ENCODE results near the gene NDC80. TPM values are rescaled to one million over a fixed set of nuclear protein-coding genes. Genes with fewer than 3 reads are reported as not detected.
"Not testable (repeated sequence)": the region's sequence is repeated elsewhere in the genome, so short reads cannot be mapped to it uniquely, and the experiment has no call there.

NDC80 gene
- total and polyA plus RNA-seq, 9 of the 15 experiments (the other 6 are each of a cell fraction or from before 2014, with no cell fraction given) = 65.2 to 97.9 (median 83.3) TPM

GRCh38 chr18:2657788-2658458 lies 86.6 kb downstream of the NDC80 start (continued):
- TF ChIP-seq NR2C1 (IDR thresholded peaks at IDR 0.05) (no peak), NR2C1 (tag; IDR thresholded peaks at IDR 0.05) (no peak), RBM14 (IDR thresholded peaks at IDR 0.05; ENCODE audit: borderline replicate concordance, insufficient read depth, low read depth, low read length) (no peak), CAMTA2 (CRISPR knock-in tag; conservative IDR thresholded peaks at IDR 0.05) (no peak), ZBTB8A (IDR thresholded peaks at IDR 0.05; ENCODE audit: partially characterized antibody) (no peak), CHD2 (IDR thresholded peaks at IDR 0.05; ENCODE audit: low read depth, low read length) (no peak)

GRCh38 chr18:2660849-2661248 lies 89.5 kb downstream of the NDC80 start:
- H3K4me3 ChIP-seq; H3K27ac ChIP-seq (ENCODE audit: extremely low read depth, low read depth, low read length); H3K27me3 ChIP-seq (ENCODE audit: control insufficient read depth in 2 of 2, insufficient read depth in 2 of 2, low read length in 2 of 2); intact Hi-C loops (cut with micrococcal nuclease); POLR2A ChIA-PET; BruUV-seq (replicated peaks); H3K9ac ChIP-seq (ENCODE audit: insufficient read depth in 1 of 2, low read depth in 2 of 2, low read length in 2 of 2); H3K9me1 ChIP-seq (ENCODE audit: control insufficient read depth, insufficient read depth, low read length); FAIRE-seq; H2AFZ ChIP-seq (ENCODE audit: low read depth, low read length); in situ Hi-C loops (cut with MboI); H3K4me2 ChIP-seq (ENCODE audit: insufficient read depth, low read length); ATAC-seq; DNase-seq (ENCODE audit: extremely low read depth in 1 of 4, low spot score in 3 of 4); CTCF ChIA-PET (ENCODE audit: low intra/inter-chr PET ratio); H3K9me3 ChIP-seq (replicated peaks; ENCODE audit: control insufficient read depth, insufficient read depth, low read depth, low read length); TF ChIP-seq TEAD4 (IDR thresholded peaks at IDR 0.05; ENCODE audit: low read length): not testable (repeated sequence)
- H3K4me1 ChIP-seq (replicated peaks in 1 of 2; ENCODE audit: control insufficient read depth in 2 of 2, insufficient read depth in 2 of 2, low read length in 2 of 2) = peaks cover 9 to 16% of the 10 kb centered on the region in 2 experiments; a peak in 3 of 5 replicates
- H4K20me1 ChIP-seq (replicated peaks; ENCODE audit: control insufficient read depth, insufficient read depth, low read length) = peaks cover 27% of the 10 kb centered on the region; the same call in 1 of the 2 replicates
- WGBS (ENCODE audit: insufficient coverage, low coverage, missing lambda C conversion rate) = 95% methylated on average over 3 of the region's 3 CpGs
- H3K36me3 ChIP-seq (ENCODE audit: control insufficient read depth, insufficient read depth, low read length) = peaks cover 25% of the 10 kb centered on the region
- H3K79me2 ChIP-seq (ENCODE audit: control insufficient read depth, insufficient read depth, low read length) = peaks cover 97% of the 10 kb centered on the region
- TF ChIP-seq SUPT5H (IDR thresholded peaks at IDR 0.05) (peak; percentile 34; the same call in 1 of the 2 replicates), KDM1A (IDR thresholded peaks at IDR 0.05) (peak; percentile 43 to 63; a peak in 3 of 4 replicates), BCOR (IDR thresholded peaks at IDR 0.05) (peak; percentile 77), POLR2A (conservative IDR thresholded peaks at IDR 0.05) (0 out of 2 replicates have a peak, but pooled peaks have one; percentile 19), ZNF146 (CRISPR knock-in tag; IDR thresholded peaks at IDR 0.05; ENCODE audit: unreplicated experiment) (peak; percentile 89), POLR2B (IDR thresholded peaks at IDR 0.05; ENCODE audit: low read depth, partially characterized antibody) (peak; percentile 20), TEAD4 (CRISPR knock-in tag; IDR thresholded peaks at IDR 0.05; ENCODE audit: borderline replicate concordance) (0 out of 2 replicates have a peak, but pooled peaks have one; percentile 46), SMARCA5 (IDR thresholded peaks at IDR 0.05) (peak; percentile 31; the same call in 1 of the 2 replicates)
- TF ChIP-seq, protein P1, sequence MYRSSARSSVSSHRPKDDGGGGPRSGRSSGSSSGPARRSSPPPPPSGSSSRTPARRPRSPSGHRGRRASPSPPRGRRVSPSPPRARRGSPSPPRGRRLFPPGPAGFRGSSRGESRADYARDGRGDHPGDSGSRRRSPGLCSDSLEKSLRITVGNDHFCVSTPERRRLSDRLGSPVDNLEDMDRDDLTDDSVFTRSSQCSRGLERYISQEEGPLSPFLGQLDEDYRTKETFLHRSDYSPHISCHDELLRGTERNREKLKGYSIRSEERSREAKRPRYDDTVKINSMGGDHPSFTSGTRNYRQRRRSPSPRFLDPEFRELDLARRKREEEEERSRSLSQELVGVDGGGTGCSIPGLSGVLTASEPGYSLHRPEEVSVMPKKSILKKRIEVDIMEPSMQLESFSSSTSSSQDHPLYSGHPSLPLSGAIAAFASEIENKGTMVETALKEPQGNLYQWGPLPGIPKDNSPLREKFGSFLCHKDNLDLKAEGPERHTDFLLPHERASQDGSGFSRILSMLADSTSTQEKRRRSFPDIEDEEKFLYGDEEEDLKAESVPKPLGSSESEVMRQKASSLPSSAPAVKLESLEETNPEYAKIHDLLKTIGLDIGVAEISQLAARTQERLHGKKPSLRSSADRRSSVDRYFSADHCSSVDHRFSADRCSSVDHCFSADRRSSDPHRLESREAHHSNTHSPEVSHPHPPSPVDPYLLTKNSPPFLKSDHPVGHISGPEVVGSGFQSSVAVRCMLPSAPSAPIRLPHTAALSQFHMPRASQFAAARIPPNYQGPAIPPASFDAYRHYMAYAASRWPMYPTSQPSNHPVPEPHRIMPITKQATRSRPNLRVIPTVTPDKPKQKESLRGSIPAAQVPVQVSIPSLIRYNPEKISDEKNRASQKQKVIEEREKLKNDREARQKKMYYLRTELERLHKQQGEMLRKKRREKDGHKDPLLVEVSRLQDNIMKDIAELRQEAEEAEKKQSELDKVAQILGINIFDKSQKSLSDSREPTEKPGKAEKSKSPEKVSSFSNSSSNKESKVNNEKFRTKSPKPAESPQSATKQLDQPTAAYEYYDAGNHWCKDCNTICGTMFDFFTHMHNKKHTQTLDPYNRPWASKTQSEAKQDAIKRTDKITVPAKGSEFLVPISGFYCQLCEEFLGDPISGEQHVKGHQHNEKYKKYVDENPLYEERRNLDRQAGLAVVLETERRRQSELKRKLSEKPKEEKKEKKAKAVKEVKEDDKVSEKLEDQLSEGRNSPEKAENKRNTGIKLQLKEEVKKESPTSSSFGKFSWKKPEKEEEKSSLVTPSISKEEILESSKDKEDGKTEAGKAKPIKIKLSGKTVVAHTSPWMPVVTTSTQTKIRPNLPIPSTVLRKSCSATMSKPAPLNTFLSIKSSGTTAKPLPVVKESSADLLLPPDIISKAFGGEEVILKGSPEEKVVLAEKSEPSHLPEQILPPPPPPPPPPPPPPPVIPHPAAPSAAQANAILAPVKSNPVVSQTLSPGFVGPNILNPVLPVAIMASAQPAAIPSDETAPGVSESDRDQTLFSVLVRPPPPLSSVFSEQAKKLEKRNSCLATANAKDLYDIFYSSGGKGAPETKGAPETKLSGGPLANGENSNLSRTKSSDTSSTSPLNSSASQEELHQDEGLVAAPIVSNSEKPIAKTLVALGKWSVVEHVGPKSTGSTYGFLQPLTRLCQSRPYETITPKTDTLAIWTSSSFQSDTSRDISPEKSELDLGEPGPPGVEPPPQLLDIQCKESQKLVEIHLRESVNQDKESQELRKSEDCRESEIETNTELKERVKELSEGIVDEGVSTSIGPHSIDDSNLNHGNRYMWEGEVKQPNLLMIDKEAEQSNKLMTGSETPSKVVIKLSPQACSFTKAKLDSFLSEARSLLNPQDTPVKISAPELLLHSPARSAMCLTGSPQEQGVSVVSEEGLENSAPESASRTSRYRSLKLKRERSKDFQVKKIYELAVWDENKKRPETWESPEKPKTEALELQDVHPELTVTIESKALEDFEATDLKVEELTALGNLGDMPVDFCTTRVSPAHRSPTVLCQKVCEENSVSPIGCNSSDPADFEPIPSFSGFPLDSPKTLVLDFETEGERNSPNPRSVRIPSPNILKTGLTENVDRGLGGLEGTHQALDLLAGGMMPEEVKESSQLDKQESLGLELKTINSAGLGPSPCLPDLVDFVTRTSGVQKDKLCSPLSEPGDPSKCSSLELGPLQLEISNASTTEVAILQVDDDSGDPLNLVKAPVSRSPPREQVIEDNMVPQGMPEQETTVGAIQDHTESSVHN (IDR thresholded peaks at IDR 0.05; ENCODE audit: borderline replicate concordance in 1 of 2, low read depth in 1 of 2) = 0 out of 4 replicates have a peak, but pooled peaks of 1 of the 2 experiments have one; percentile 42

Measured in K562 (cell line).